ENCODE results near the gene SEC11A. TPM values are rescaled to one million over a fixed set of nuclear protein-coding genes. Genes with fewer than 3 reads are reported as not detected.
"Not testable (repeated sequence)": the region's sequence is repeated elsewhere in the genome, so short reads cannot be mapped to it uniquely, and the experiment has no call there.

SEC11A gene
- total RNA-seq, 1 donor from 2014 or later = 59.0 TPM

GRCh38 chr15:84686446-84686845 is 29.5 kb downstream of the SEC11A start:
- not testable (repeated sequence) for DNase-seq (ENCODE audit: low spot score); ATAC-seq

- no peak for DNase-seq (ENCODE audit: low spot score)
Measured at GRCh38 chr15:84685304-84685703, 30.6 kb downstream of the SEC11A start.

GRCh38 chr15:84684092-84684491 is 31.8 kb downstream of the SEC11A start:
- no peak for ATAC-seq

More at GRCh38 chr15:84685304-84685703, 30.6 kb downstream of the SEC11A start:
- ATAC-seq = no peak

GRCh38 chr15:84681831-84682230 is 34.1 kb downstream of the SEC11A start:
- no peak for DNase-seq (ENCODE audit: low spot score)
- ATAC-seq = no peak

More at GRCh38 chr15:84684092-84684491, 31.8 kb downstream of the SEC11A start:
- DNase-seq (ENCODE audit: low spot score) = no peak

DNA sequence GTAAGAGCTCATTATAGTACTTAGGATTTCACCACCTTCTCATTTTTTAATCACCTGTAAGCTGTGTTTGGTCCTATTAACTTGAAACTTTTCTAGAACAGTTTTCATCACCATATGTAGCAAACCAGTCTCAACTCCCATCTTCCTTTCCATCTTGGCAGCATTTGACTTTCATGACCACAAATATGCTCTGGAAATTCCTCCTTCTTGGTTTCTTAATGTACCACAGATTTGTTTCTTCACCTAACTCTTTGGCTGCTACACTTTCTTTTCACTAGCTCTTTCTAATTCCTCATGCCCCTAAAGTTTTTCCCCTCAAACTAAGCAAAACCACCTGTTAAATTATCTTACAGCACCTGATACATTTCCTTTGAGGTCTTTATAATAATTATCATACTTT is 44.7 kb downstream of the SEC11A start:
- DNase-seq (ENCODE audit: low spot score) (no peak), ATAC-seq (no peak)

GRCh38 chr15:84669726-84670125 is 46.2 kb downstream of the SEC11A start:
- DNase-seq (ENCODE audit: low spot score) = no peak
- ATAC-seq = no peak

DNA sequence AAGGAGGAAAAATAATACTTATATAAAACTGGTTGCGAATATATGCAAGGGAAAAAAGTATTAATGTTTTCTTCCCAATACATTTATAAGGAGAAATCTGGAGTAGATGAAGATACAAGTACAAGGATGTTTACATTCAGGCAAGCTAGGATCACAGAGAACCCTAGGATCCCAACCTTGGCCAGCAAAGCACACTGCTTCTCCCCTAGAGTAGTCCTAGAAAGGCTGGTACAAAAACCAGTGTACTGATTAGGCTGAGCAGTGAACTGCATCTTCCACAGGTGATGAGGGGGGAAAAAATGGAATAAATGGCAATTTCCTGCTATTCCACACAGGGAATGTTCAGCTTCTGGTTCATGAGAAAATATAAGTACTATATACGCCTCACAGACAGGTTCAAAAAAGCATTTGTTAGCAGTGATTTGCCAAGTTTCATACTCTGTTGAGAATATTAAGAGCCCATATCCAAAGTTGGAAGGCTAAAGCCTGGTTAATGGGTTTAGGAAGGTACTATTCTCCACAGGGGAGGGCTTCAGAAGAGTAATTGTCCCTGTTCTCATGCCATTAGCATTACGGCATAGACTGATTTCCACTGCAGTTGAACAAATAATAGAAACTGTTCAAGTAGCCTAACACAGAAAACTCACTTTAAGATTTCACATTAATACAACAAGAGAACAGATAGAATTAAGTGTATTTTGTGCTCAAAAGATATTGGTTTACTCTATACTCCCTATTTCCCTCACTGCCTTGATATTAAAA is 47.5 kb downstream of the SEC11A start:
- ATAC-seq = no peak
- DNase-seq (ENCODE audit: low spot score) = no peak

GRCh38 chr15:84666373-84666772 is 49.6 kb downstream of the SEC11A start:
- DNase-seq (ENCODE audit: low spot score) = no peak
- ATAC-seq = no peak

DNA sequence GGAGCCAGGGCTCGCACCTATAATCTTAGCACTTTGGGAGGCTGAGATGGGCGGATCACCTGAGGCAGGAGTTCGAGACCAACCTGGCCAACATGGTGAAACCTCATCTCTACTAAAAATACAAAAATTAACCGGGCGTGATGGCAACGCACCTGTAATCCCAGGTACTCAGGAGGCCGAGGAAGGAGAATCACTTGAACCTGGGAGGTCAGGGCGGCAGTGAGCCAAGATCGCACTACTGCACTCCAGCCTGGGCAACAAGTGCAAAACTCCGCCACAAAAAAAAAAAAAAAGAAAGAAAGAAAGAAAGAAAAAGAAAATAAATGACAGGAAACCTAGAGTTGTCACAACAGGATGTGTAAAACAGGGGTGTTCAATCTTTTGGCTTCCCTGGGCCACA is 54.9 kb downstream of the SEC11A start:
- DNase-seq (ENCODE audit: low spot score) (peak; percentile 10), ATAC-seq (no peak)

DNA sequence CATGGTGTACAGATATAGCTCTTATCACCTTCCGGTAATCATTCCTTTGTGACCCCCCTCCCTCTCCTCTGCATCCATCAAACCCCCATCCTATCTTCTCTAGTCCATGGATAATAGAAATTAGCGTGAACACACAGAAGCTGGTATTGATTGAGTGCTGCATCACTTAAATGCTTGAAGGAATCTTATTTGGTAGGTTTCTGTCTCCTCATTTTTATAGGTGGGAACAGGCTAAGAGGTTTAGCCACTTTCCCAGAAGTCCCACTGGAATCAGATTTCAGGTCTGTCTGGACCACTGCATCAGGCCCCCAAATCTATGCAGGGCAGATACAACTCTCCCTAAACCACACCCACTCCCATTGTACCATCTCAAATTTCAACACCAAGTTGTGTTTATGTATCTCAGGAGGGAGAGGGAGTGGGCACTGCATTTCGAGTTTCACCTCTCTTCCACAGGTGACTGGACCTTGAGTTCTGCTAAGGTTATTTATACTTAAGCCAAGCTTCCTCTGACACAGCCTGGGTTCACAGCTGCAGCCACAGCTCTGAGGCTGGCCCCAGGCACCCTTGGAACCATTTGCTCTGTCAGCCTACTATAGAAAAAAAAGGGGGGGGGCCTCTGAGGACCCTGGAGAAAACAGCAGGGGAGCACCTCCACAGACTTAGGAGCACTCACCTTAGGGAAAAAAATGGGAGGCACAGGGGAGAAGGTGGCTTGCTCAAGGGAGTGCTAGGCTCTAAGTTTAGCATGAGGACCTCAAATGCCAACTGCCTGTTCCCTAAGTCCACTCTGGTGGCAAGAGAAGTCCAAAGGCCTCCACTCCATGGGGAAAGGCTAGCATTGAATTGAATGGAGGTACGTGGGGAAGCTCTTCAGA is 55.8 kb downstream of the SEC11A start:
- DNase-seq (ENCODE audit: low spot score) (peak; percentile 26), ATAC-seq (no peak)

- peak; percentile 44 for DNase-seq (ENCODE audit: low spot score)
- ATAC-seq = no peak
Measured at GRCh38 chr15:84658788-84659411, 57.0 kb downstream of the SEC11A start.

DNA sequence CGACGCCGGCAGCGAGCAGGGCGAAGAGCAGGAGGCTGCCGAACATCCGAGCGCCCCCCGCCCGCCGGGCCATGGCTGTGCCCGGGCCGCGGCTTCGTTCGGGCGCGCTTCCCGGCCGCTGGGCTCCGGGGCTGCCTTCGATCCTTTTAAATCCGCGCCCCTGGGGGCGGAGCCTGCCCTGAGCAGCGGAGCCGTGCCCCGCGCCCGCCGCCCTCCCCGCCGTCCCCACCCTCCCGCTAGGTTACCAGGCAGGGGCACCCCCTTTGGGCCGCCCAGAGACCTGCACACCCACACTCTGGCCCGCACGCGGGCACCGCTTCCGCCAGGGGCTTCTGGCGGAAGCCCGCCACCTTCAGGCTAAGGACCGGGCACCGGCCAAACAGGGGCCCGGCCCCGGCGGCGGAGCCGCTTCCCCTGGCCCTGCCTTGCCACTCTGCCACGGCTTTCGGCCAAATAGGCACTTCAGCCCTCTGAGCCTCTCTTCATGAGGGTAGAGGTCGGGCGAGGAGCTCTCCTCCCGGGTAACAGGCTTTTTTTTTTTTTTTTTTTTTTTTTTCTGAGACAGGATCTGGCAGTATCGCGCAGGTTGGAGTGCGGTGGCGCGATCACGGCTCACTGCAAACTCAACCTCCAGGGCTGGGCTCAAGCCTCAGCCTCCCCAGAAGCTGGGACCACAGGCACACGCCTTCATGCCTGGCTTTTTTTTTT is 57.7 kb downstream of the SEC11A start, which contains the start of gene NMB:
TSS of gene NMB (minus strand) at position 120 of the 708 bp plus-strand sequence. CDS start at position 73, 47 bp downstream.
- ATAC-seq (peak; percentile 68), DNase-seq (ENCODE audit: low spot score) (peak; percentile 77)

DNA sequence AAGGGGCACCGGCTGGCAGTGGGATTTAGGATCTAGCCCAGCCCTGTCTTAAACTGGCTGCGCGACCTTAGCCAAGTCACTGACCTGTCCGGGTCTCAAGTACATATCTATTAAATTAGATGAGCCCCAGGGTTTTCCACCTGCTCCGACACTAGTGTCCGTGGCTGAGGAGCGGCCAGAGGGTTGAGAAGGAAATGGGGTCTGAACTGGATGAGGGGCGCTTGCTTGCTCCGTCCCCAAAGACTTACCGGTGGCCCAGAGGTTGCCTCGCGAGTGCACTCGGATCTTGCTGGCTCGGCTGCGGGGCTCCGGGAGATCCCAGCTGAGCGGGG is 58.2 kb downstream of the SEC11A start:
- DNase-seq (ENCODE audit: low spot score) (no peak), ATAC-seq (no peak)

GRCh38 chr15:84656972-84657371 is 59.0 kb downstream of the SEC11A start:
- ATAC-seq (no peak), DNase-seq (ENCODE audit: low spot score) (no peak)

- ATAC-seq (peak; percentile 75), DNase-seq (ENCODE audit: low spot score) (peak; percentile 90)
Measured at GRCh38 chr15:84654689-84655453, 61.1 kb downstream of the SEC11A start.

- DNase-seq (ENCODE audit: low spot score) (peak; percentile 97), ATAC-seq (peak; percentile 87)
Measured at GRCh38 chr15:84653910-84654688, 61.8 kb downstream of the SEC11A start, which contains the start of gene WDR73. Gene WDR73 (minus strand): TSS chr15:84654283. CDS start chr15:84654274, 9 bp downstream.

DNA sequence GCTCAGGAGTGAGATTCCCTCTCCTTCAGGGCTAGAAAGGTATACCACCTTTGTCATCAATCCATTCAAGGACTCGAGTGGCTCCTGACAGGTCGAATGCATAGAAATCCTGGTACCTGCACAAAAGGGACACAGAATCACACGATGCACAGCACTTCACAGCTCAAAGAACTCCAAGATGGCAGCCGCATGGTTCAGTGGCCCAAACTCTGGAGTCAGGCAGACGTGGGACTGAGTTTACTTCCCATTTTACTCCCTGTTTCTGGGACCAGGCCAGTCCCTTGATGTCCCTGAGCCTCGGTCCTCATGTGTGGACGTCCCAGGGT is 62.4 kb downstream of the SEC11A start:
- DNase-seq (ENCODE audit: low spot score) (no peak), ATAC-seq (no peak)

DNA sequence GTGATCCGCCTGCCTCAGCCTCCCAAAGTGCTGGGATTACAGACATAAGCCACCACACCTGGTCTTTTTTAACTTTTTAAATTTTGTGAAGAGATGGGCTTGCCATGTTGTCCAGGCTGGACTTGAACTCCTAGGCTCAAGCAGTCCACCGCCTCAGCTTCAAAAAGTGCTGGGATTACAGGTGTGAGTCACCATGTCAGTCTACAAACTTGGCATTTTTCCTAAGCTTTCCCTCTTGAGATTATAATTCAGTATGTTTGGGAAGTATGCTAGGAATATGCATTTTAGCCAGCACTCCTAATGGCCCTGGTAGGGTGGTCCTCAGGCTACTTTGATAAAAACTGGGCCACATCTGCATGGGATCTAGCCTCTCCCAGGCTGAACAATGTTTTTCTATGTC is 66.2 kb downstream of the SEC11A start:
- ATAC-seq = no peak

GRCh38 chr15:84648539-84648938 is 67.4 kb downstream of the SEC11A start:
- ATAC-seq (peak; percentile 71), DNase-seq (ENCODE audit: low spot score) (no peak)

More for the DNA sequence above, 66.2 kb downstream of the SEC11A start:
- no peak for DNase-seq (ENCODE audit: low spot score)
